HG03354 (cell line): ENCODE results near the gene WDFY4.

Experiments
- ATAC-seq: cut with Tn5 transposase; IDR thresholded peaks from one replicate; pipeline ENCODE4 v1.9.1; 2021; ENCODE audit warnings: mild to moderate bottlenecking; ENCODE audit not compliant: unreplicated experiment, poor library complexity, severe bottlenecking

The WDFY4 gene

DNA sequence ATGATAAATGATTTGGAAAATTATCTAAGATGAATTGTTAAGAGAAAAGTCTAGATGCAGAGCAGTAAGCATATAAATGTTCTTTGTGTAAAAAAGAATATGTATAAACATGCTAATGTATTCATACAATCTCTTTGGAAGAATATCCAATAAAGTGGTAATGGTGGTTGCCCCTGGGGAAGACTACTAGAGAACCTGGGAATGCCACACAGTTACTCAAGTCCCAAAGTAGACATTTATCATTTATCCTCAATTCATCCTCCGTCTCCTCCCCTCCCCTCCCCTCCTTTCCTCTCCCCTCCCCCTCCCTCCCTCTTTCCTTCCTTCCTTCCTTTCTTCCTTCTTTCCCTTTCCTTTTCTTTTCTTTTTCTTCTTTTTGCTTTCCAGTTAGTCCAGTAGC is 203.3 kb downstream of the WDFY4 start:
- ATAC-seq: no peak

DNA sequence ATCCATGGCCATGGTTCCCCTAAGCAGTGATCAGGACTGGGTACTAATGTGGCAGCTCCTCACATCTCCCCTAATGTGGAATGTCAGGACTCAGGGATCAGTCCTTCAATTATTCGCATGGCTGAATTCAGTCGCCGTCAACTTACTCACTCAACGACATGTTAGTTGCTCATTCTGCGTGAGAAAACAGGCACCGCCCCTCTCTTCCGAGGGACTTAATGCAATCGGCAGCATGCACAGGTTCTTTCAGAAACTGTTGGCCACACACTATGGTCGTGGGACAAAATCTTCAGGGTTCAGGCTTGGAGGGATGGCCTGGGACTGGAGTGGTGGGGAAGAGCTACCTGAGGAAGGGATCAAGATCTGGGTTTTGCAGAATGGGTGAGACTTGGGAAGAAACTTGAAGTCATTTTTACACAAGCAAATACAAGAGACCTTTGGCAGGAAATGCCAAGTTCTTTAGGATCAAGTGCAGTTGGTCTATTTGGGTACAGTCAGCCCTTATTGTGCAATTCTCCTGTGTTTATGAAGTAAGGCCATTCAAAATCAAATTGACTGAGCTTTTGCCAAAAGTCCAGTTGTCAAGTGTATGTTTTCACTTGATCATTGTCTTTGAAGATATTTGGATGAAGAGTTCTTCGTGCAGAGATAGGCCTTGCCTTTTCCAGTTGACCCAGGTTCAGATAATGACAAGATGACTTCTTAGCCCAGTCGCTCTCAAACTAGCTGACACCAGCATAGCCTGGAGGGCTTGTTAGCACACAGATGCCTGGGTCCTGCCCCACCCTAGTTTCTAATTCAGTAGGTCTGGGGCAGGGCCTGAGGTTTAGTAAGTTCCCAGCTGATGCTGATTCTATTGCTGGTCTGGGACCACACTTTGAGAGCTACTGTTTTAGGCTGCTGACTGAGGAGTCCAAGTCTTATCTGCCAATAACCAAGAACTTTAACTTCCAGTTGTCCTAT is 206.5 kb downstream of the WDFY4 start:
- no peak for ATAC-seq

- ATAC-seq: no peak
Measured at GRCh38 chr10:48894911-48895802, 210.5 kb downstream of the WDFY4 start.

DNA sequence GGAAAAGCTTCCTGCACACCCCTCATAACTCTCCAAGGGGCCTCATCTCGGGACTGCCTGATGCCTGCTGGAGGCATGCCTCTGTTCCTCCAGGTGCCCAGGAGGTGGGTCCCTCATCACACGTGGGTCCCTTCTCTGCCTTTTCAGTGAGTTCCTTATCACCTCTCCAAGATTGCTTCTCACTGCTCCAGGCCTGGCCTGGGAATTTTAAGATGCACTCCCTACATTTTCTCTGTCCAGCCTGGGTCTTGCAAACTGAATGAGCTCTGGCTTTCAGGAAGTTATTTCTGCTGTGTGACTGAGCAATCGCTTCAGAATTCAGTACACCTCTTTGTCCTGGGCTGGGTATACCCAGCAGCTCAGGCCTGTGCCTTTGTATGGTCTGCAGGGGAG is 211.1 kb downstream of the WDFY4 start:
- no peak for ATAC-seq

DNA sequence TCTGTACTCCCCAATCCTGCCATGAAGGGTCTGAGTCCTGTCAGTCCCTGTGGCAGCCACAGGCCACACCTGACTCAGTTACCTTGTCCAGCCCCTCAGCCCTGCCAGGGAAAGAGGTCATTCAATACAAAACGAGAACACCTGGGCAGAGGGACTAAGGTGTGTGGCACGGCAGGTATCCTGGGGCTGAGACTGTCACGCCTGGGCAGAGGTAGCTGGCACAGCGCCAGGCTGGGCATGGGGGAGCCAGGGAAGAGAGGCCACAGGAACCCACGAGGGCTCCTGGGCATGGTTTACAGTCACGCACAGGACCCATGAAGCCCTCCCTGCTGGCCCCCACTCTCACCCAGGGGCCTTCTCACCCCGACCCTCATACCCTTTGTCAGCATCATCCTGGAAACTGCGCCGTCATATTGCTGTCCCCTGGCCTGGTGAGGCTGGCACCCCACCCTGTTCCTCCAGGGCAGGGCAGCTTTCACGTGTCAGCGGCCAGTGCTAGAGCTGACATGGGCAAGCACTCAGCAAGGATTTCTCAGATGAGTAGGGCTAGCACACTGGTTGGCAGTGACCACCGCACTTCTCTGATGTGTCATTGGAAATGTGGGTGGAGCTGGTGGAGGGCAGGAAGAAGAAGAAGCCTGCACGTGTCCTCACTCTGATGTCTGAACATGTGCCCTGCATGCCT is 212.2 kb downstream of the WDFY4 start:
- ATAC-seq: no peak

- ATAC-seq: no peak
Measured at GRCh38 chr10:48897441-48897790, 212.7 kb downstream of the WDFY4 start.

- ATAC-seq: no peak
Measured at GRCh38 chr10:48898426-48898825, 213.8 kb downstream of the WDFY4 start.

DNA sequence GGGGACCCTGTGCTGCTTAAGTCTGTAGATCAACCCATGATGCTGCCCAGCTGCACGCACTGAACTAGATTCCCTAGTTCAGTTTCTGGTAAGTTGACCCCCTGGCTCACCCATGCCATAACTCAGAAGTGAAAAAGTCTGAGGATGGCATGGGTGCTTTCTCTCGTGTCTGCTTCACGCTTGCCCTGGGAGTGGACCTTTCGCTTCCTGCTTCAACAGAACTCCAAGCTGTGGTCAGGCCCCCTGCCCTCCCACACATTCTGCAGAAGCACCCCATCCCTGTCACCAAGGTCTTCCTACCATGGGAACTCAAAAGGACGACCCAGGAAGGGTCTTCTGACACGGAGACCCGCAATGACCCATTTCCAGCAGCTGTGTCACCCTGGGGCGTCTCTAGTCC is 215.1 kb downstream of the WDFY4 start:
- ATAC-seq: no peak

GRCh38 chr10:48900371-48900801 is 215.7 kb downstream of the WDFY4 start:
- no peak for ATAC-seq

DNA sequence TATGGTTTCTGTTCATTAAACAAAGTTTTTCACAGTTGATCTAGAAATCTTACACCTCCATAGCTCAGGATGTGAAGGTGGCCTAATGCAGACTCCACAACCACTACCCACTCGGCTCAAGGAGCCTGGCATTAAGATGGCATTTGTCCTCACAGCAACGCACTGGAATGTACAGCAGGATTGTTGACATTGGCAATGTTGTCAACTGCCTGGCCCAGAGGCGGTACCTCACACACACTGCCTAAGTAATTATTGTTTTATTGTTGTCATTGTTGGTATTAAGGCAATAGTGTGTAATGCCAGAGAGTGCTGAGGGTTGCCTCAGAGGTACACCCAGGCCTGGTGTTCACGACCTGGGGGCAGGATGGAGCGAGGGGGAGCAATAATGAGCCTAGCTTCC is 216.6 kb downstream of the WDFY4 start:
- ATAC-seq: no peak

DNA sequence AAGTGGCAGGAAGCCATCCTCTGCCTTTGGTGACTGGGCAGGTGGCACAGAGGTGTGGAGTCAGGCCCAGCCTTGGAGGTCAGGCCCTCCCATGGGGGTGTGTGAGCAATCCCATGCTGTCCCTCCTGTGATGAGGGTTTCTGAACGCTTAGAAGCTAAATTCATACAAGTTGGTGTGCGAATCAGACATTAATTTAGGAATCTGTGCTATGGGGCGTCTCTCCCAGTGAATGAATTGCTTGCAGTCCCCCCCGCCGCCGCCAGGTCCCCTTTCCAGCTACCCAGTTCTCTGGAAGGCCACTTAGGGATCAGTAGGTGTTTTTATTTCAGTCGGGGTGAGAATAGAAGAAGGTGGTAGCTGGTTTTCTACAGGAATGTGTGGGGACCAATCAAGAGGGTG is 217.4 kb downstream of the WDFY4 start:
- ATAC-seq: no peak

DNA sequence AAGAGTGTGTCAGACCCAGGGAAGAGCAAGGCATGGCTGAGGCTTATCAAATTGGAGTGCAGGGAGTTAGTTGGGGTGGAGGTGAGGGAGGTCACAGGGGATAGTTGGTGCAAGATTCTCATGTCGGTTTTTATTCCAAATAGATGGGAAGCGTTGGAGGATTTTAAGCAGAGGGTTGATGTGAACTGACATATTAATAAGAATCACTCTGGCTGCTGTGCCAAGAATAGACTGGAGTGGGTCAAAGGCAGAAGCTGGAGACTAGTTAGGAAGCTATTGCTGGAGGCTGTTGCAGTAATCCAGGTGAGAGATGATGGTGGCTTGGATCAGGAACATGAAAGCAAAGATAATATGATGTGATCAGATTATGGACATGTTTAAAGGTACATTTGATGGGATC is 218.5 kb downstream of the WDFY4 start:
- ATAC-seq: no peak

GRCh38 chr10:48904861-48905260 is 220.2 kb downstream of the WDFY4 start:
- no peak for ATAC-seq

- ATAC-seq: no peak
Measured at GRCh38 chr10:48905311-48905710, 220.6 kb downstream of the WDFY4 start.

DNA sequence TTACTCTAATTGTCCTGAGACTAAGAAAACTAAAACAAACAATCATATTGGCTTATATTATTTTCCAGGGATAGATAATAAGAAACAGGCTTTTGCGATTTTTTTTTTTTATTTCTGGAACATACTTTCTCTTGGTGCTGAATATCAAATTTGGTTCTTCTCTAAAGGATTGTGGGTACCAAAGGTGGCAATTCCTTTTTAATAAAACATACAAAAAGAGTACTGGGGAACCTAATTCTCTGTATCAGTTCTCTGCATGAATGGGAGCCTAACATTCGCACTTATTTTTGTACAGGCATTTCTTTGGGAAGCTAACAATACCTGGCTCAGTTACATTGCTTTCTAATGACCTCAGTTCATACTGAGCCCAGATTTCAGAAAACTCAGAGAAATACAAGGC is 222.2 kb downstream of the WDFY4 start:
- no peak for ATAC-seq

GRCh38 chr10:48907730-48908129 is 223.1 kb downstream of the WDFY4 start:
- no peak for ATAC-seq

- no peak for ATAC-seq
Measured at GRCh38 chr10:48910548-48910947, 225.9 kb downstream of the WDFY4 start.

- ATAC-seq: no peak
Measured at GRCh38 chr10:48913674-48914073, 229.0 kb downstream of the WDFY4 start.

GRCh38 chr10:48923748-48924147 is 239.1 kb downstream of the WDFY4 start:
- no peak for ATAC-seq

- ATAC-seq: no peak
Measured at GRCh38 chr10:48924988-48925387, 240.3 kb downstream of the WDFY4 start.
